CD4-positive, alpha-beta memory T cell (primary cell): ENCODE data around the gene SLC12A2. TPM values are rescaled to one million over a fixed set of nuclear protein-coding genes. Genes with fewer than 3 reads are reported as not detected.

Experiments
- CTCF ChIA-PET: fragments of 350-600 bp; sonication (Branson Sonifier 250); formaldehyde crosslinking; loops from one replicate; lab custom pipeline; 2021; ENCODE audit warnings: inconsistent platforms; ENCODE audit not compliant: partially characterized antibody; lab: Charles Lee
- POLR2A ChIA-PET: fragments of 350-600 bp; sonication (Branson Sonifier 250); formaldehyde crosslinking; loops from one replicate; lab custom pipeline; 2021; ENCODE audit not compliant: partially characterized antibody; lab: Charles Lee
- DNase-seq, 5 donors: peaks; one replicate each; pipeline versions ENCODE4 v3.0.0 to v3.0.0-alpha.2; 2020 to 2022; ENCODE audit warnings: mixed read lengths in 1 of 5
- H3K27ac ChIP-seq: one replicate; pipeline ENCODE4 v1.7.0; 2013; ENCODE audit warnings: low read depth, low read length
- H3K27me3 ChIP-seq: 2 replicates; pipeline ENCODE4 v1.7.0; 2013; ENCODE audit warnings: mild to moderate bottlenecking, low read length, moderate library complexity; ENCODE audit not compliant: insufficient read depth
- H3K36me3 ChIP-seq: 2 replicates; pipeline ENCODE4 v1.7.0; 2013; ENCODE audit warnings: mild to moderate bottlenecking, low read length, moderate library complexity; ENCODE audit not compliant: insufficient read depth
- H3K4me1 ChIP-seq: 2 replicates; pipeline ENCODE4 v1.7.0; 2013; ENCODE audit warnings: mild to moderate bottlenecking, low read length, moderate library complexity; ENCODE audit not compliant: insufficient read depth
- H3K4me3 ChIP-seq, 2 donors: one replicate each; pipeline ENCODE4 v1.7.0; 2013; ENCODE audit warnings: low read length in 2 of 2, mild to moderate bottlenecking in 1 of 2
- H3K9me3 ChIP-seq, 2 donors: one replicate each; pipeline ENCODE4 v1.7.0; 2013; ENCODE audit warnings: low read length in 2 of 2, control low read depth in 1 of 2; ENCODE audit not compliant: control insufficient read depth in 1 of 2
- H3K27ac Mint-ChIP-seq, 7 donors: one replicate each; pipeline ENCODE4 v1.8.0; 2020 to 2021; ENCODE audit warnings: mixed read lengths in 7 of 7, mild to moderate bottlenecking in 6 of 7, inconsistent platforms in 3 of 7, moderate library complexity in 3 of 7
- H3K27me3 Mint-ChIP-seq, 2 donors: one replicate each; pipeline ENCODE4 v1.8.0; 2020 to 2021; ENCODE audit warnings: mixed read lengths in 2 of 2
- H3K36me3 Mint-ChIP-seq, 2 donors: one replicate each; pipeline ENCODE4 v1.8.0; 2020 to 2021; ENCODE audit warnings: mixed read lengths in 2 of 2, inconsistent platforms in 1 of 2, mild to moderate bottlenecking in 1 of 2
- H3K4me1 Mint-ChIP-seq, 4 donors: one replicate each; pipeline ENCODE4 v1.8.0; 2020 to 2021; ENCODE audit warnings: mixed read lengths in 4 of 4, mild to moderate bottlenecking in 1 of 4
- H3K4me3 Mint-ChIP-seq, 8 donors: one replicate each; pipeline ENCODE4 v1.8.0; 2020 to 2021; ENCODE audit warnings: mixed read lengths in 8 of 8, mild to moderate bottlenecking in 7 of 8, moderate library complexity in 6 of 8, inconsistent platforms in 3 of 8
- H3K9me3 Mint-ChIP-seq, 8 donors: one replicate each; pipeline ENCODE4 v1.8.0; 2020 to 2021; ENCODE audit warnings: mixed read lengths in 8 of 8, mild to moderate bottlenecking in 5 of 8, inconsistent platforms in 3 of 8, moderate library complexity in 1 of 8
- intact Hi-C: fragments of 100-400 bp; cut with micrococcal nuclease; formaldehyde crosslinking; loops from one replicate; pipeline ENCODE4 v1.15.1; 2023
- polyA plus RNA-seq, 2 donors: library from polyadenylated mRNA; unstranded; fragments of 300-500 nt; fragmentation: Illumina TruSeq; gene quantifications; one replicate each; pipeline ENCODE4 v1.2.3, GENCODE V29; 2021
- total RNA-seq, 2 experiments: library from RNA; stranded (reverse); gene quantifications; one replicate each; pipeline ENCODE4 v1.2.3, GENCODE V29; 2021

Gene SLC12A2
- total and polyA plus RNA-seq, 4 experiments from 2014 or later = 2.7 to 13.6 (median 10.1) TPM

DNA sequence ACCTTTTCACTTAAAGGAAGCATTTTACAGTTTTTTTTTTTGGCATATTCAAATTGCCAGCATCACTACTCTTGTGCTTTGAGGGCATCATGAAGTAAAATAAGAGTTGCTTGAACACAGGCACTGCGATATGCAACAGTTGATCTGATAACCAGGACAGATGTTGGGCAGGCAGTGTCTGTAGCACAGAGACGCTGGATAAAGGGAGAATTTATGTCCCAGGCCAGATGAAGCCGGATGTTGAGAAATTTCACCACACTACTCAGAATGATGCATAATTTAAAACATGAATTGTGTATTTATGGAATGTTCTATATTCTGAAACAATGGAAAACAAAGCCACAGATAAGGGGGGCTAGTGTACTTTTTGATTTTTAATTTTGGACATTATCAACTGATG is 71.4 kb downstream of the SLC12A2 start:
- Mint-ChIP-seq H3K36me3 (peaks cover 54 to 63% of the 10 kb centered on the region in 2 donors), H3K9me3 (peaks cover 0 to 7% (median 1%) of the 10 kb centered on the region in 8 donors), H3K27me3 (no peaks in the 10 kb centered on the region), H3K4me1 (no peaks in the 10 kb centered on the region), H3K4me3 (no peak overlapping the region), H3K27ac (no peak overlapping the region)
- ChIA-PET POLR2A (no interaction called here), CTCF (no interaction called here)
- Histone ChIP-seq H3K27me3 (no peaks in the 10 kb centered on the region), H3K4me3 (no peak overlapping the region), H3K36me3 (peaks cover 4% of the 10 kb centered on the region), H3K9me3 (no peaks in the 10 kb centered on the region), H3K4me1 (no peaks in the 10 kb centered on the region), H3K27ac (no peak overlapping the region)
- no peak for DNase-seq
- intact Hi-C loops = loop anchor here (10.0 kb wide), 1 partner anchor 50 kb away; no protein-coding TSS in a partner anchor

- no peaks in the 10 kb centered on the region for H3K4me1 ChIP-seq
- H3K4me1 Mint-ChIP-seq = no peaks in the 10 kb centered on the region
- H3K36me3 ChIP-seq = peaks cover 4% of the 10 kb centered on the region
- peaks cover 60 to 68% of the 10 kb centered on the region in 2 donors for H3K36me3 Mint-ChIP-seq
- H3K27ac ChIP-seq = no peak overlapping the region
- no peaks in the 10 kb centered on the region for H3K9me3 ChIP-seq
- CTCF ChIA-PET = interaction anchor here (1.1 kb wide), 1 partner anchor 18 kb away, joined by 4 read pairs; no protein-coding TSS in a partner anchor
- intact Hi-C loops = loop anchor here (10.0 kb wide), 1 partner anchor 51 kb away; no protein-coding TSS in a partner anchor
- POLR2A ChIA-PET = interaction anchor here (0.7 kb wide), 1 partner anchor 73 kb away, joined by 3 read pairs; no protein-coding TSS in a partner anchor
- peaks cover 0 to 7% (median 1%) of the 10 kb centered on the region in 8 donors for H3K9me3 Mint-ChIP-seq
- no peaks in the 10 kb centered on the region for H3K27me3 ChIP-seq
- no peak overlapping the region for H3K4me3 ChIP-seq
- peak overlapping the region in 1 of 7 donors; percentile 62 for H3K27ac Mint-ChIP-seq
- no peak overlapping the region for H3K4me3 Mint-ChIP-seq
- no peaks in the 10 kb centered on the region for H3K27me3 Mint-ChIP-seq
- no peak for DNase-seq
Measured at GRCh38 chr5:128155776-128156175, 72.2 kb downstream of the SLC12A2 start.

DNA sequence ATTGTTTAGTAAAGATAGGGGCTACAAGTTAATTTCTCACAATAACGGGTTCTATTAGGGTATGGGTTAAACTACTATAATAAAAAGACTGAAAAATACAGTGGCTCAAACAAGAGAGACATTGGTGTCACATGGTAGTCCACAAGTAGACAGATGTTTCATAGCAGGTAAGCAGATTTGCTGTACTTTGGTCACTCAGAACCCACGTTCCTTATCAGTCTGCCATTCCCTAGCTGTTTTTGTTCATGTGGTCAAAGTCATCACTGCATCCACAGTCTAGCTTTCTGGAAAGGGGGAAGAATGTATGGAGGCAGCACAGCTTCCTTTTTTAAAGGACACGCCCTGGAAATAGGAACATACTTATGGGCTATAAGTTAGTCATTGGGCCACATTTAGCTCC is 73.0 kb downstream of the SLC12A2 start:
- H3K4me3 ChIP-seq = no peak overlapping the region
- Mint-ChIP-seq H3K27ac (no peak overlapping the region), H3K27me3 (no peaks in the 10 kb centered on the region), H3K4me1 (no peaks in the 10 kb centered on the region), H3K4me3 (no peak overlapping the region), H3K36me3 (peaks cover 60 to 65% of the 10 kb centered on the region in 2 donors), H3K9me3 (peaks cover 0 to 7% (median 1%) of the 10 kb centered on the region in 8 donors)
- peaks cover 4% of the 10 kb centered on the region for H3K36me3 ChIP-seq
- H3K27me3 ChIP-seq = no peaks in the 10 kb centered on the region
- H3K4me1 ChIP-seq = no peaks in the 10 kb centered on the region
- no peaks in the 10 kb centered on the region for H3K9me3 ChIP-seq
- ChIA-PET POLR2A (no interaction called here), CTCF (interaction anchor here (0.6 to 1.1 kb wide), 2 partner anchors 19 to 260 kb away, joined by 3 to 4 read pairs; no protein-coding TSS in a partner anchor)
- intact Hi-C loops = loop anchor here (10.0 kb wide), 1 partner anchor 52 kb away; no protein-coding TSS in a partner anchor
- H3K27ac ChIP-seq = no peak overlapping the region
- no peak for DNase-seq

- no peaks in the 10 kb centered on the region for H3K4me1 Mint-ChIP-seq
- Histone ChIP-seq H3K4me3 (no peak overlapping the region), H3K4me1 (no peaks in the 10 kb centered on the region), H3K27ac (no peak overlapping the region), H3K36me3 (peaks cover 8% of the 10 kb centered on the region), H3K9me3 (no peaks in the 10 kb centered on the region), H3K27me3 (no peaks in the 10 kb centered on the region)
- no peak for DNase-seq
- H3K4me3 Mint-ChIP-seq = no peak overlapping the region
- ChIA-PET POLR2A (no interaction called here), CTCF (no interaction called here)
- peaks cover 66 to 71% of the 10 kb centered on the region in 2 donors for H3K36me3 Mint-ChIP-seq
- H3K27me3 Mint-ChIP-seq = no peaks in the 10 kb centered on the region
- intact Hi-C loops = loop anchor here (10.0 kb wide), 1 partner anchor 54 kb away; no protein-coding TSS in a partner anchor
- peaks cover 0 to 7% (median 1%) of the 10 kb centered on the region in 8 donors for H3K9me3 Mint-ChIP-seq
- no peak overlapping the region for H3K27ac Mint-ChIP-seq
Measured at GRCh38 chr5:128158342-128158741, 74.8 kb downstream of the SLC12A2 start.

DNA sequence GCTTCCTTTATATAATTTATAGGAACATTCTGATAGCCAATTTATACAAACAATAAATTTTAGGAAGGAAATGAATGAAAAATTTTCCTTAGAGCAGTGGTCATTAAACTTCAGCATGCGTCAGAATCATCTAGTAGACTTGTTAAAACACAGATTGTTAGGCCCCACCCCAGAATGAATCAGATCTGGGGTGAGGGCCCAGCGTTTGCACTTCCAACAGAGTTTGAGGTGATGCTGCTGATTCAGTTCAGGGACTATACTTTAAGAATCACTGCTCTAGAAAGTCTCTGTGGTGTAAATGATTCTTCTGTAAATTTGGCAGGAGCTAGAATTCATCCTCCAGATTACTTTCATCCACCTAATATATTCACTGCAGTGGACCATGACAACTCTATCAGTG is 80.4 kb downstream of the SLC12A2 start:
- H3K27me3 Mint-ChIP-seq = no peaks in the 10 kb centered on the region
- H3K36me3 Mint-ChIP-seq = peaks cover 46 to 50% of the 10 kb centered on the region in 2 donors
- no peak overlapping the region for H3K27ac Mint-ChIP-seq
- peaks cover 0 to 1% (median 0%) of the 10 kb centered on the region in 4 donors for H3K4me1 Mint-ChIP-seq
- ChIA-PET CTCF (no interaction called here), POLR2A (no interaction called here)
- no peak overlapping the region for H3K27ac ChIP-seq
- H3K4me3 ChIP-seq = no peak overlapping the region
- peaks cover 3% of the 10 kb centered on the region for H3K36me3 ChIP-seq
- H3K9me3 Mint-ChIP-seq = peaks cover 0 to 3% (median 0%) of the 10 kb centered on the region in 8 donors
- H3K4me3 Mint-ChIP-seq = no peak overlapping the region
- H3K4me1 ChIP-seq = no peaks in the 10 kb centered on the region
- H3K27me3 ChIP-seq = no peaks in the 10 kb centered on the region
- H3K9me3 ChIP-seq = no peaks in the 10 kb centered on the region
- intact Hi-C loops = no loop called here
- no peak for DNase-seq

DNA sequence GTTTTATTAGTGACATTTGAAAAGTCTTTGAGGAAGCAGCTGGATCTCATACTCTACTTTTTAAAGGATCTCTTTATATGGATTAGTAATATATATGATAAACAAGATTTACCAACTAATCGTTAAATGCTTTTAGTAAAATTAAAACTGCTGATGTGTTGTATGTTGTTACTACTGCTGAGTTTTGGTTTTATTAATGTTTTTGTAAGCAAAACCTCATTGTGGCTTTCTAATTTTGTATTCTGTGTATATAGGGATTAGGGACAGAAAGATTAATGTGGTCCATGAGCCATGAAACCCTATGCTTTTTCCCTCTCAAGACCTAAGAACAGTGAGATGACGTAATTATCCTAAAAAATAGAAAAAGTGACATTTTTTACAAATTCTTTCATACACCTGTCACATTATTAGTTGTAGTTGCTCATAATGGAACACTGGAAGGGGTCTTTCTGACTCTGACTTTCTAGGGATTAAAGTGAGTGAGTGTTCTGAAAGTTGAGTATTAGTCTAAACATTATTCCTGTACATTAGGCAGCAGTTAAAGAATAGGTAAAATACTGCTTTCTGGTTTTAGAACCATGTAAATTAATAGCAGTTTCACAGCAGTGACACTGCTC is 85.9 kb downstream of the SLC12A2 start:
- intact Hi-C loops = no loop called here
- Mint-ChIP-seq H3K4me3 (no peak overlapping the region), H3K27me3 (no peaks in the 10 kb centered on the region), H3K27ac (no peak overlapping the region), H3K36me3 (peaks cover 14 to 31% of the 10 kb centered on the region in 2 donors), H3K4me1 (peaks cover 0 to 1% (median 0%) of the 10 kb centered on the region in 4 donors), H3K9me3 (peaks cover 0 to 3% (median 0%) of the 10 kb centered on the region in 8 donors)
- Histone ChIP-seq H3K27ac (no peak overlapping the region), H3K4me1 (no peaks in the 10 kb centered on the region), H3K27me3 (no peaks in the 10 kb centered on the region), H3K4me3 (no peak overlapping the region), H3K9me3 (no peaks in the 10 kb centered on the region), H3K36me3 (no peaks in the 10 kb centered on the region)
- no peak for DNase-seq
- ChIA-PET CTCF (no interaction called here), POLR2A (no interaction called here)

GRCh38 chr5:128172102-128172501 is 88.5 kb downstream of the SLC12A2 start:
- Histone ChIP-seq H3K27me3 (no peaks in the 10 kb centered on the region), H3K9me3 (no peaks in the 10 kb centered on the region), H3K27ac (no peak overlapping the region), H3K4me1 (no peaks in the 10 kb centered on the region), H3K36me3 (no peaks in the 10 kb centered on the region), H3K4me3 (no peak overlapping the region)
- intact Hi-C loops = no loop called here
- ChIA-PET CTCF (no interaction called here), POLR2A (no interaction called here)
- Mint-ChIP-seq H3K4me3 (no peak overlapping the region), H3K36me3 (peaks cover 11 to 24% of the 10 kb centered on the region in 2 donors), H3K4me1 (no peaks in the 10 kb centered on the region), H3K9me3 (no peaks in the 10 kb centered on the region), H3K27me3 (no peaks in the 10 kb centered on the region), H3K27ac (no peak overlapping the region)
- no peak for DNase-seq
